Activated naive CD8-positive, alpha-beta T cell treated with anti-CD3 and anti-CD28 coated beads, Interleukin-2, amount 50 U/mL, for 16 hours (primary cell): ENCODE data around the gene RYK.
"Not testable (repeated sequence)": the region's sequence is repeated elsewhere in the genome, so short reads cannot be mapped to it uniquely, and the experiment has no call there.

Experiments
- DNase-seq: peaks from one replicate; pipeline ENCODE4 v3.0.0-alpha.2; 2020; ENCODE audit warnings: low read depth, low spot score

Gene RYK

GRCh38 chr3:134250717-134251220, at the start of gene RYK:
Gene RYK, minus strand, starts transcription at chr3:134250859. Its CDS starts 205 bp downstream, at chr3:134250654.
- peak; percentile 43 for DNase-seq

- no peak for DNase-seq
Observed at GRCh38 chr3:134299888-134300206, 49.2 kb upstream of the RYK start.

GRCh38 chr3:134299185-134299887, 48.7 kb upstream of the RYK start:
- no peak for DNase-seq

GRCh38 chr3:134298249-134298648, 47.6 kb upstream of the RYK start:
- DNase-seq: no peak

GRCh38 chr3:134296616-134297015, 46.0 kb upstream of the RYK start:
- DNase-seq: no peak

- no peak for DNase-seq
Observed at GRCh38 chr3:134295930-134296329, 45.3 kb upstream of the RYK start.

GRCh38 chr3:134294302-134295280, 43.9 kb upstream of the RYK start:
- peak; percentile 10 for DNase-seq

GRCh38 chr3:134291319-134292254, 40.9 kb upstream of the RYK start:
- DNase-seq: no peak

- no peak for DNase-seq
Observed at GRCh38 chr3:134287512-134287911, 36.9 kb upstream of the RYK start.

- no peak for DNase-seq
Observed at GRCh38 chr3:134284438-134284837, 33.8 kb upstream of the RYK start.

GRCh38 chr3:134282659-134283047, 32.0 kb upstream of the RYK start:
- DNase-seq: no peak

GRCh38 chr3:134281912-134282658, 31.4 kb upstream of the RYK start:
- DNase-seq: no peak

- no peak for DNase-seq
Observed at GRCh38 chr3:134279466-134279865, 28.8 kb upstream of the RYK start.

- DNase-seq: no peak
Observed at GRCh38 chr3:134277066-134277660, 26.5 kb upstream of the RYK start.

GRCh38 chr3:134276086-134276485, 25.4 kb upstream of the RYK start:
- no peak for DNase-seq

- not testable (repeated sequence) for DNase-seq
Observed at GRCh38 chr3:134275110-134275509, 24.5 kb upstream of the RYK start.

- no peak for DNase-seq
Observed at GRCh38 chr3:134274571-134274970, 23.9 kb upstream of the RYK start.

GRCh38 chr3:134267996-134268395, 17.3 kb upstream of the RYK start:
- DNase-seq: no peak

- no peak for DNase-seq
Observed at GRCh38 chr3:134260987-134261386, 10.3 kb upstream of the RYK start.

GRCh38 chr3:134258761-134259347, 8.2 kb upstream of the RYK start:
- DNase-seq: no peak
